Karpas-422 (cell line): ENCODE measurements around the gene RGS10. TPM values are rescaled to one million over a fixed set of nuclear protein-coding genes. Genes with fewer than 3 reads are reported as not detected.
A peak's percentile ranks its signal among the peaks of the same experiment; 100 is the strongest.
"Not testable (repeated sequence)": the region's sequence is repeated elsewhere in the genome, so short reads cannot be mapped to it uniquely, and the experiment has no call there.

ENCODE experiments used
- DNase-seq: peaks from one replicate; pipeline ENCODE4 v3.0.0-alpha.2; 2015
- H2AFZ ChIP-seq: fragments of 200-600 bp; sonication (generic); 2 replicates; pipeline ENCODE4 v1.6.1; 2014; ENCODE audit warnings: antibody characterized with exemption, low read length, mixed read lengths
- H3K27ac ChIP-seq: fragments of 200-600 bp; sonication (generic); 2 replicates; pipeline ENCODE4 v1.5.1; 2014; ENCODE audit warnings: mild to moderate bottlenecking, low read length, moderate library complexity
- H3K27me3 ChIP-seq: fragments of 200-600 bp; sonication (generic); 2 replicates; pipeline ENCODE4 v1.6.1; 2014; ENCODE audit warnings: low read length, mixed read lengths
- H3K36me3 ChIP-seq: fragments of 200-600 bp; sonication (generic); 2 replicates; pipeline ENCODE4 v1.6.1; 2014; ENCODE audit warnings: low read length, mixed read lengths; ENCODE audit not compliant: insufficient read depth
- H3K4me1 ChIP-seq: fragments of 200-600 bp; sonication (generic); 2 replicates; pipeline ENCODE4 v1.6.1; 2014; ENCODE audit warnings: mild to moderate bottlenecking, low read length, mixed read lengths
- H3K4me2 ChIP-seq: fragments of 200-600 bp; sonication (generic); 2 replicates; pipeline ENCODE4 v1.6.1; 2014; ENCODE audit warnings: low read length, low read depth, mild to moderate bottlenecking; ENCODE audit not compliant: poor library complexity, severe bottlenecking
- H3K4me3 ChIP-seq: fragments of 200-600 bp; sonication (generic); 2 replicates; pipeline ENCODE4 v1.5.1; 2014; ENCODE audit warnings: mild to moderate bottlenecking, antibody characterized with exemption, low read length, mixed read lengths
- H3K79me2 ChIP-seq: fragments of 200-600 bp; sonication (generic); 2 replicates; pipeline ENCODE4 v1.6.1; 2014; ENCODE audit warnings: mild to moderate bottlenecking, low read length, mixed read lengths
- H3K9ac ChIP-seq: fragments of 200-600 bp; sonication (generic); 2 replicates; pipeline ENCODE4 v1.6.0; 2014; ENCODE audit warnings: low read length
- H3K9me2 ChIP-seq: fragments of 200-600 bp; sonication (generic), shearing (Covaris generic); replicated peaks from 2 replicates; pipeline ENCODE4 v1.6.0; 2014; ENCODE audit warnings: mild to moderate bottlenecking, low read length, moderate library complexity; ENCODE audit not compliant: insufficient read depth
- H3K9me3 ChIP-seq: fragments of 300-700, 200-600 bp; sonication (generic); 2 replicates; pipeline ENCODE4 v1.6.1; 2014; ENCODE audit warnings: low read length, mixed read lengths
- H4K20me1 ChIP-seq: fragments of 200-600 bp; sonication (generic); 2 replicates; pipeline ENCODE4 v1.6.1; 2014; ENCODE audit warnings: mild to moderate bottlenecking, antibody characterized with exemption, low read length, low read depth; ENCODE audit not compliant: insufficient read depth
- total RNA-seq: library from RNA; depleted of rRNA; stranded (reverse); fragments of >200 nt; shearing (Covaris generic); gene quantifications from 2 replicates; pipeline ENCODE4 v1.2.3, GENCODE V29; 2014; ENCODE audit warnings: low replicate concordance; rRNA removed

Gene RGS10
- 54.5 and 78.0 TPM in 2 replicates for total RNA-seq

DNA sequence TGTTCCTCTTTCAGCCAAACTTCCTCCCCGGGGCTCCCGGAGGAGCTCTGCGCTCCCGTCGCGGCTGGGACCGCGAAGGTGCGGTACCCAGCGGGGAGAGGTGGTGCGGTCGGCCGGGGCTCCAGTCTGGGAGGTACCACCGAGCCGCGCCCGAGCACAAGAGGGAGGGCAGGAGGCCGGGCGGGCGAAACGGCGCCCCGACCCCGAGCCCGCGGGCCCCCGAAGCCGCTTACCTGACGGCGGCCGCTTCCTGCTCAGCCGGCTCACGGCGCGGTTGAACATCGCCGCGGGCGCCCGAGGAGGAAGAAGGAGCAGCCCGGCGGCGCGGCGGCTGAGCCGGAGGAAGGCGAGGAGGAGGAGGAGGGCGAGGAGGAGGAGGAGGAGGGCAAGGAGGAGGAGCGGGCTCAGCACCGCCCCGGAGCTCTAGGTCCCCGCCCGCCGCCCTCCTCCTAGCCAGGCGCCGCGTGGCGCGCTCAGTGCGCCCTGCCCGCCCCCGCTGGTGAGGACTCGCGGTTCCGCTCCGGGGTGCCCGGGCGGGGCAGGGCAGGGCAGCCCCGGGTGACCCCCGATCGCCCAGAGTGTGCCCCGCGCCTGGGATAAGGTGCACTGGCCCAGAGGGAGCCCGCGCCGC is at the start of gene RGS10:
Gene RGS10, minus strand, starts transcription at position 363 of the 631 bp plus-strand sequence. Its CDS starts 81 bp downstream, at position 282.
- H3K27ac ChIP-seq = peak within 1 kb of the TSS; percentile 43; the same call in 1 of the 2 replicates
- H3K36me3 ChIP-seq = no peaks in the 10 kb centered on the region
- peak; percentile 96 for DNase-seq
- peak within 1 kb of the TSS; percentile 78 for H3K9ac ChIP-seq
- no peaks in the 10 kb centered on the region for H3K9me3 ChIP-seq
- H3K9me2 ChIP-seq = no peaks in the 10 kb centered on the region
- peaks cover 45% of the 10 kb centered on the region for H3K79me2 ChIP-seq
- 0 out of 2 replicates have a peak, but pooled peaks cover 7% of the 10 kb centered on the region for H4K20me1 ChIP-seq
- peak within 1 kb of the TSS; percentile 78 for H3K4me2 ChIP-seq
- H3K4me3 ChIP-seq = peak within 1 kb of the TSS; percentile 79
- peaks cover 61% of the 10 kb centered on the region for H3K4me1 ChIP-seq
- no peaks in the 10 kb centered on the region for H3K27me3 ChIP-seq
- peak within 1 kb of the TSS; percentile 86; the same call in 1 of the 2 replicates for H2AFZ ChIP-seq

DNA sequence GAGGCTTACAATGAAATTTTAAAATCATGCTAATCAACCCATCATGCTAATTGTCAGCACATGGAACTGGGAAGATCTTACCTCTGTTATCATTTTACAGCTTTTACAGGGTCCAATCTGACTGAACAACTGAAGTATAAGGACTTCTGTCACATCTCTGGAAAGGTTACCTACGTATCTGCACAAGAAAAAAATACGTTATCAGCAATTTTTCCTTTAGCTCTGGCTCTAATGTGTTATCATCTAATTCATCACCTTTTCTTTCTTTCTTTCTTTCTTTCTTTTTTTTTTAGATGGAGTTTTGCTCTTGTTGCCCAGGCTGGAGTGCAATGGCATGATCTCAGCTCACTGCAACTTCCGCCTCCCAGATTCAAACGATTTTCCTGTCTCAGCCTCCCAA is 45.6 kb upstream of the RGS10 start:
- Histone ChIP-seq H2AFZ (no peak overlapping the region), H3K4me1 (peaks cover 33% of the 10 kb centered on the region), H3K79me2 (peaks cover 97% of the 10 kb centered on the region), H3K36me3 (peaks cover 51% of the 10 kb centered on the region), H3K4me3 (no peak overlapping the region), H3K9ac (no peak overlapping the region), H3K27ac (no peak overlapping the region), H3K4me2 (no peak overlapping the region), H3K9me3 (no peaks in the 10 kb centered on the region), H3K27me3 (no peaks in the 10 kb centered on the region), H4K20me1 (peaks cover 54% of the 10 kb centered on the region), H3K9me2 (no peaks in the 10 kb centered on the region)
- DNase-seq = no peak

DNA sequence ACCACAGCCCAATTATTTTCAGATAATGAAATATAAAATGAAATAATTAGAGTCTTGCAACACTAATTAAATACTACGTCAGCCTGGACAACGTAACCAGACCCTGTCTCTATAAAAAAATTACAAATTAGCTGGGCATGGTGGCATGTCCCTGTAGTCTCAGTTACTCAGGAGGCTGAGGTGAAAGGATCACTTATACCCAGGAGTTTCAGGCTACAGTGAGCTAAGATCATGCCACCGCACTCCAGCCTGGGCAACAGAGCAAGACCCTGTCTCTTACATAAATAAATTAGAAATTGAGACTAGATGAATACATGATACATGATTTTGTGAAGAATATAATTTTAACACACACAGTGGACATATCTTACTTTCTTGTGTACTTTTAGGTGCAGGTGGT is 35.8 kb upstream of the RGS10 start:
- Histone ChIP-seq H2AFZ (no peak overlapping the region), H4K20me1 (peaks cover 11% of the 10 kb centered on the region; the same call in 1 of the 2 replicates)

GRCh38 chr10:119575991-119576390 is 33.5 kb upstream of the RGS10 start:
- Histone ChIP-seq H3K27ac (no peak overlapping the region), H3K9me2 (no peaks in the 10 kb centered on the region), H2AFZ (no peak overlapping the region), H3K27me3 (no peaks in the 10 kb centered on the region), H3K9ac (no peak overlapping the region), H3K4me3 (no peak overlapping the region), H3K36me3 (peaks cover 70% of the 10 kb centered on the region), H3K79me2 (no peaks in the 10 kb centered on the region), H3K4me2 (no peak overlapping the region), H4K20me1 (no peaks in the 10 kb centered on the region), H3K4me1 (no peaks in the 10 kb centered on the region), H3K9me3 (no peaks in the 10 kb centered on the region)
- DNase-seq = no peak

More for the DNA sequence above, 35.8 kb upstream of the RGS10 start:
- Histone ChIP-seq H3K4me3 (no peak overlapping the region), H3K4me1 (peaks cover 4% of the 10 kb centered on the region; the same call in 1 of the 2 replicates), H3K79me2 (peaks cover 21% of the 10 kb centered on the region), H3K36me3 (peaks cover 89% of the 10 kb centered on the region), H3K4me2 (no peak overlapping the region), H3K9ac (no peak overlapping the region), H3K27ac (no peak overlapping the region), H3K27me3 (no peaks in the 10 kb centered on the region), H3K9me3 (no peaks in the 10 kb centered on the region), H3K9me2 (no peaks in the 10 kb centered on the region)
- no peak for DNase-seq

GRCh38 chr10:119575506-119575905 is 33.0 kb upstream of the RGS10 start:
- no peaks in the 10 kb centered on the region for H3K4me1 ChIP-seq
- no peaks in the 10 kb centered on the region for H4K20me1 ChIP-seq
- no peak overlapping the region for H3K27ac ChIP-seq
- no peak overlapping the region for H3K9ac ChIP-seq
- no peaks in the 10 kb centered on the region for H3K27me3 ChIP-seq
- H3K4me3 ChIP-seq = no peak overlapping the region
- H3K36me3 ChIP-seq = peaks cover 67% of the 10 kb centered on the region
- no peaks in the 10 kb centered on the region for H3K9me2 ChIP-seq
- H2AFZ ChIP-seq = no peak overlapping the region
- H3K9me3 ChIP-seq = no peaks in the 10 kb centered on the region
- no peak overlapping the region for H3K4me2 ChIP-seq
- DNase-seq = no peak
- H3K79me2 ChIP-seq = no peaks in the 10 kb centered on the region

DNA sequence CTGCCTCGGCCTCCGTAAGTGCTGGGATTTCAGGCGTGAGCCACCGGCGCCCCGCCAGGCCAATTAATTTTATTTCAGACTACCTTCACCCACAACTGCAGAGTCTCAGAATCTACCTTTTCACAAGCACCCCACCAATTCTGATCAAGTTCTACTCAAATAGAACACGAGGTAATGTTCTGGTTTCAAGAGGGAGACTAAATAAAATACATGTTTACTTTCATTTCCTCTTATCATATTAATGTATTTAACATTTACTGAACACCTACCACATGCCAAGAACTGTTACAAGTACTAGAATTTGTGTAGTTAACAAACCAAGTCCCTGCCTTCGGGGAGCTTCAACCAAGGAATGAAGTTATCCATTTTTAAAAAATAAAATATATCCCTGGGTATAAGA is 25.5 kb upstream of the RGS10 start:
- Histone ChIP-seq H3K36me3 (no peaks in the 10 kb centered on the region), H3K9me2 (no peaks in the 10 kb centered on the region), H3K4me2 (peak overlapping the region; percentile 10), H3K4me1 (peaks cover 16% of the 10 kb centered on the region), H3K27ac (no peak overlapping the region), H4K20me1 (no peaks in the 10 kb centered on the region), H3K27me3 (no peaks in the 10 kb centered on the region), H3K9me3 (no peaks in the 10 kb centered on the region), H3K79me2 (no peaks in the 10 kb centered on the region), H3K4me3 (peak overlapping the region; percentile 25; the same call in 1 of the 2 replicates), H3K9ac (no peak overlapping the region), H2AFZ (no peak overlapping the region)
- DNase-seq = peak; percentile 52

GRCh38 chr10:119562097-119562496 is 19.6 kb upstream of the RGS10 start:
- Histone ChIP-seq H3K27ac (no peak overlapping the region), H3K4me1 (no peaks in the 10 kb centered on the region), H3K4me2 (no peak overlapping the region), H3K9ac (no peak overlapping the region), H3K9me2 (no peaks in the 10 kb centered on the region), H3K9me3 (no peaks in the 10 kb centered on the region), H3K79me2 (no peaks in the 10 kb centered on the region), H3K4me3 (no peak overlapping the region), H3K27me3 (no peaks in the 10 kb centered on the region), H2AFZ (no peak overlapping the region), H4K20me1 (no peaks in the 10 kb centered on the region), H3K36me3 (no peaks in the 10 kb centered on the region)
- DNase-seq = no peak

DNA sequence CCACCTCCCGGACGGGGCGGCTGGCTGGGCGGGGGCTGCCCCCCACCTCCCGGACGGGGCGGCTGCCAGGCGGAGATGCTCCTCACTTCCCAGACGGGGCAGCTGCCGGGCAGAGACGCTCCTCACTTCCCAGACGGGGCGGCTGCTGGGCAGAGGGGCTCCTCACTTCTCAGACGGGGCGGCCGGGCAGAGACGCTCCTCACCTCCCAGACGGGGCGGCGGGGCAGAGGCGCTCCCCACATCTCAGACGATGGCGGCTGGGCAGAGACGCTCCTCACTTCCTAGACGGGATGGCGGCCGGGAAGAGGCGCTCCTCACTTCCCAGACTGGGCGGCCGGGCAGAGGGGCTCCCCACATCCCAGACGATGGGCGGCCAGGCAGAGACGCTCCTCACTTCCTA is 17.0 kb upstream of the RGS10 start:
- H3K9me2 ChIP-seq, H3K4me1 ChIP-seq, H3K27ac ChIP-seq, H3K9me3 ChIP-seq, H3K4me3 ChIP-seq, H2AFZ ChIP-seq, H3K36me3 ChIP-seq, H3K79me2 ChIP-seq, H3K9ac ChIP-seq, H3K27me3 ChIP-seq, H3K4me2 ChIP-seq, DNase-seq, H4K20me1 ChIP-seq: not testable (repeated sequence)
